ENCODE data around the gene PHF23.

PHF23 gene

GRCh38 chr17:7219812-7220592 is 19.3 kb downstream of the PHF23 start, which contains the start of the genes ACADVL and DLG4:
Gene ACADVL (plus strand): TSS chr17:7219938. CDS start chr17:7219985, 47 bp downstream.
Gene DLG4 (minus strand): TSS chr17:7219836.
- peak; percentile 85 for DNase-seq (ENCODE audit: low read depth)

GRCh38 chr17:7219229-7219811 is 19.9 kb downstream of the PHF23 start:
- H3K4me3 ChIP-seq (ENCODE audit: low read depth, low read length) = peak overlapping the region; percentile 49
- no peak for DNase-seq (ENCODE audit: low read depth)
- TF ChIP-seq POLR2A (IDR thresholded peaks at IDR 0.05; ENCODE audit: extremely low read depth, insufficient read length) (no peak), MYC (IDR thresholded peaks at IDR 0.05; ENCODE audit: low read depth, low read length) (no peak)

More at GRCh38 chr17:7219812-7220592, 19.3 kb downstream of the PHF23 start, which contains the start of the genes ACADVL and DLG4:
- peak within 1 kb of the TSS; percentile 79 for H3K4me3 ChIP-seq (ENCODE audit: low read depth, low read length)
- TF ChIP-seq MAX (IDR thresholded peaks at IDR 0.05; ENCODE audit: low read depth, low read length) = peak; percentile 42
- 0 out of 2 replicates have a peak, but pooled peaks have one; percentile 15 for TF ChIP-seq MYC (IDR thresholded peaks at IDR 0.05; ENCODE audit: low read depth, low read length)
- peak; percentile 50 for TF ChIP-seq POLR2A (IDR thresholded peaks at IDR 0.05; ENCODE audit: extremely low read depth, insufficient read length)
- no peak for TF ChIP-seq CTCF (IDR thresholded peaks at IDR 0.05; ENCODE audit: low read depth, low read length)

GRCh38 chr17:7218758-7219157 is 20.5 kb downstream of the PHF23 start:
- no peak overlapping the region for H3K4me3 ChIP-seq (ENCODE audit: low read depth, low read length)
- DNase-seq (ENCODE audit: low read depth) = no peak
- TF ChIP-seq MAX (IDR thresholded peaks at IDR 0.05; ENCODE audit: low read depth, low read length) (no peak), MYC (IDR thresholded peaks at IDR 0.05; ENCODE audit: low read depth, low read length) (no peak), CTCF (IDR thresholded peaks at IDR 0.05; ENCODE audit: low read depth, low read length) (no peak), POLR2A (IDR thresholded peaks at IDR 0.05; ENCODE audit: extremely low read depth, insufficient read length) (no peak)

GRCh38 chr17:7218166-7218565 is 21.1 kb downstream of the PHF23 start:
- DNase-seq (ENCODE audit: low read depth) = peak; percentile 20
- no peak for TF ChIP-seq MAX (IDR thresholded peaks at IDR 0.05; ENCODE audit: low read depth, low read length)
- TF ChIP-seq CTCF (IDR thresholded peaks at IDR 0.05; ENCODE audit: low read depth, low read length) = no peak
- no peak for TF ChIP-seq MYC (IDR thresholded peaks at IDR 0.05; ENCODE audit: low read depth, low read length)
- TF ChIP-seq POLR2A (IDR thresholded peaks at IDR 0.05; ENCODE audit: extremely low read depth, insufficient read length) = no peak
- no peak overlapping the region for H3K4me3 ChIP-seq (ENCODE audit: low read depth, low read length)

GRCh38 chr17:7217113-7217987 is 21.9 kb downstream of the PHF23 start:
- DNase-seq (ENCODE audit: low read depth) = peak; percentile 74
- peak overlapping the region; percentile 28 for H3K4me3 ChIP-seq (ENCODE audit: low read depth, low read length)

More at GRCh38 chr17:7217113-7217987, 21.9 kb downstream of the PHF23 start:
- TF ChIP-seq CTCF (IDR thresholded peaks at IDR 0.05; ENCODE audit: low read depth, low read length) (no peak), MAX (IDR thresholded peaks at IDR 0.05; ENCODE audit: low read depth, low read length) (no peak), MYC (IDR thresholded peaks at IDR 0.05; ENCODE audit: low read depth, low read length) (no peak), POLR2A (IDR thresholded peaks at IDR 0.05; ENCODE audit: extremely low read depth, insufficient read length) (no peak)

Data from NB4 (cell line).